Esophagus muscularis mucosa (tissue), 4 donors: ENCODE measurements around the gene DNAJC11. TPM values are rescaled to one million over a fixed set of nuclear protein-coding genes. Genes with fewer than 3 reads are reported as not detected.

ENCODE experiments used
- DNase-seq: peaks from one replicate; pipeline ENCODE4 v3.0.0-alpha.2; 2017; ENCODE audit errors: extremely low spot score
- H3K27ac ChIP-seq, 4 donors: fragments of 200-600 bp; sonication (generic); replicated peaks in 1 of 4; 1 replicate in 3 of 4; 2 replicates in 1 of 4; pipeline ENCODE4 v1.5.1; 2016 to 2019; ENCODE audit warnings: mild to moderate bottlenecking in 1 of 4
- H3K27me3 ChIP-seq, 4 donors: fragments of 200-600 bp; sonication (generic); one replicate each; pipeline versions ENCODE4 v1.5.1 to v1.6.0; 2016 to 2019
- H3K36me3 ChIP-seq, 4 donors: fragments of 200-600 bp; sonication (generic); one replicate each; pipeline ENCODE4 v1.5.1; 2016 to 2019
- H3K4me1 ChIP-seq, 4 donors: fragments of 200-600 bp; sonication (generic); one replicate each; pipeline ENCODE4 v1.5.1; 2016 to 2019
- H3K4me3 ChIP-seq, 4 donors: fragments of 200-600 bp; sonication (generic); 1 replicate in 2 of 4; 2 replicates in 2 of 4; pipeline ENCODE4 v1.5.1; 2016 to 2019; ENCODE audit warnings: mild to moderate bottlenecking in 4 of 4, moderate library complexity in 1 of 4
- H3K9me3 ChIP-seq, 4 donors: fragments of 200-600 bp; sonication (generic); 1 replicate in 3 of 4; 2 replicates in 1 of 4; pipeline ENCODE4 v1.5.1; 2016 to 2019
- EP300 ChIP-seq: sonication (generic); formaldehyde crosslinking; IDR thresholded peaks from one replicate; pipeline ENCODE4 v1.6.1; 2017; ENCODE audit warnings: antibody characterized with exemption
- POLR2A ChIP-seq: fragments of 450-650 bp; IDR thresholded peaks from one replicate; pipeline ENCODE4 v1.6.1; 2017; ENCODE audit warnings: antibody characterized with exemption, moderate library complexity, mild to moderate bottlenecking, low read depth
- POLR2AphosphoS5 ChIP-seq, 2 donors: sonication (generic); formaldehyde crosslinking; IDR thresholded peaks; one replicate each; pipeline ENCODE4 v1.6.1; 2017; ENCODE audit warnings: antibody characterized with exemption in 2 of 2
- WGBS: methylation state at CpG from one replicate; pipeline ENCODE4 v1.1.5; 2018; 5-methylcytosine and 5-hydroxymethylcytosine counted together
- intact Hi-C: fragments of 100-400 bp; cut with DNase I; formaldehyde crosslinking; loops from one replicate; pipeline ENCODE4 v1.15.1; 2023
- total RNA-seq, 4 donors: library from RNA; depleted of rRNA; stranded (reverse); fragments of >200 nt; gene quantifications; one replicate each; pipeline versions ENCODE4 v1.1.0 to v1.2.1, GENCODE V29; 2016
- TF ChIP-seq, protein P1 (sequence below), 3 experiments: fragments of 200-600 bp in 2 of 3; fragments of 450-650 bp in 1 of 3; sonication (generic) in 2 of 3; IDR thresholded peaks; one replicate each; pipeline ENCODE4 v1.5.1; 2017 to 2019; ENCODE audit warnings: antibody characterized with exemption in 3 of 3, mild to moderate bottlenecking in 2 of 3, moderate library complexity in 1 of 3

The DNAJC11 gene
- total RNA-seq, 4 donors from 2014 or later, result 19.4 to 37.8 (median 29.0) TPM

DNA sequence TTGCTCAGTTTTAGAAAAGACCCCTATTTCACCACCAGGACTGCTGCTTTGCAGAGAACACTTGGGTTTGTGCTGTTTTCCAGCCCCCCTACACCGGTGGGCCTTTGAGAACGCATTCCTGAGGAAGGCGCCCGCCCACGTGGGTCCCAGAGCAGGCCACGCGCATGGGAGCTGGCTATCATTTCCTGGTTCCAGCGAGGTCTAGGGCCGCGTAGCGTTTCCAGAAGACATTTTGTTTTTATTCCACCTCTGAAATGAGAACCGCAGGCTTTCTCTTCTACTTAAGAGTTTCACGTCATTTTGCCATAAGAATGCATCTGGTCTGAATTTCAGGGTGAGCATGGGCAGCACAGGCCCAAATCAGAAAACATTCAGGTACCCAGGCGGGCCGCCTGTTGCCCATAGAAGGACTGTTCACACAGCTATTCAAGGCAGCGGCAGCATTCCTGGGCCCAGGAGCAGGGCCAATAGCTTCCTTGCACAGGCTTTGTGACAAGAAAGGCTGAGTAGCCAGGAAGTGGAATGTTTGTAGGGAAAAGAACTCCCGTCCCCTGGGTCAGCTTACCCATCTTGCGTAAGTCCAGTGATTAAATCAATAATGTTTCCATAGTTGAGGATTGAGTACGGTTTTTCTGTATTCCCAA lies 97.6 kb downstream of the DNAJC11 start:
- Histone ChIP-seq H3K9me3 (no peaks in the 10 kb centered on the region), H3K4me1 (peaks cover 38 to 72% (median 63%) of the 10 kb centered on the region in 4 donors), H3K27me3 (no peaks in the 10 kb centered on the region), H3K36me3 (peaks cover 0 to 7% (median 4%) of the 10 kb centered on the region in 4 donors), H3K4me3 (peak overlapping the region; percentile 70 to 83 (median 76)), H3K27ac (peak overlapping the region; percentile 96 to 99 (median 98))
- TF ChIP-seq POLR2A, result no peak
- TF ChIP-seq, protein P1, sequence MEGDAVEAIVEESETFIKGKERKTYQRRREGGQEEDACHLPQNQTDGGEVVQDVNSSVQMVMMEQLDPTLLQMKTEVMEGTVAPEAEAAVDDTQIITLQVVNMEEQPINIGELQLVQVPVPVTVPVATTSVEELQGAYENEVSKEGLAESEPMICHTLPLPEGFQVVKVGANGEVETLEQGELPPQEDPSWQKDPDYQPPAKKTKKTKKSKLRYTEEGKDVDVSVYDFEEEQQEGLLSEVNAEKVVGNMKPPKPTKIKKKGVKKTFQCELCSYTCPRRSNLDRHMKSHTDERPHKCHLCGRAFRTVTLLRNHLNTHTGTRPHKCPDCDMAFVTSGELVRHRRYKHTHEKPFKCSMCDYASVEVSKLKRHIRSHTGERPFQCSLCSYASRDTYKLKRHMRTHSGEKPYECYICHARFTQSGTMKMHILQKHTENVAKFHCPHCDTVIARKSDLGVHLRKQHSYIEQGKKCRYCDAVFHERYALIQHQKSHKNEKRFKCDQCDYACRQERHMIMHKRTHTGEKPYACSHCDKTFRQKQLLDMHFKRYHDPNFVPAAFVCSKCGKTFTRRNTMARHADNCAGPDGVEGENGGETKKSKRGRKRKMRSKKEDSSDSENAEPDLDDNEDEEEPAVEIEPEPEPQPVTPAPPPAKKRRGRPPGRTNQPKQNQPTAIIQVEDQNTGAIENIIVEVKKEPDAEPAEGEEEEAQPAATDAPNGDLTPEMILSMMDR (IDR thresholded peaks at IDR 0.05), result peak in 1 of 3 experiments; percentile 15
- TF ChIP-seq POLR2AphosphoS5 (IDR thresholded peaks at IDR 0.05), result peak; percentile 81 to 87
- TF ChIP-seq EP300, result peak; percentile 50
- intact Hi-C loops, result no loop called here
- 16% methylated on average over 19 of the region's 19 CpGs for WGBS
- no peak for DNase-seq

DNA sequence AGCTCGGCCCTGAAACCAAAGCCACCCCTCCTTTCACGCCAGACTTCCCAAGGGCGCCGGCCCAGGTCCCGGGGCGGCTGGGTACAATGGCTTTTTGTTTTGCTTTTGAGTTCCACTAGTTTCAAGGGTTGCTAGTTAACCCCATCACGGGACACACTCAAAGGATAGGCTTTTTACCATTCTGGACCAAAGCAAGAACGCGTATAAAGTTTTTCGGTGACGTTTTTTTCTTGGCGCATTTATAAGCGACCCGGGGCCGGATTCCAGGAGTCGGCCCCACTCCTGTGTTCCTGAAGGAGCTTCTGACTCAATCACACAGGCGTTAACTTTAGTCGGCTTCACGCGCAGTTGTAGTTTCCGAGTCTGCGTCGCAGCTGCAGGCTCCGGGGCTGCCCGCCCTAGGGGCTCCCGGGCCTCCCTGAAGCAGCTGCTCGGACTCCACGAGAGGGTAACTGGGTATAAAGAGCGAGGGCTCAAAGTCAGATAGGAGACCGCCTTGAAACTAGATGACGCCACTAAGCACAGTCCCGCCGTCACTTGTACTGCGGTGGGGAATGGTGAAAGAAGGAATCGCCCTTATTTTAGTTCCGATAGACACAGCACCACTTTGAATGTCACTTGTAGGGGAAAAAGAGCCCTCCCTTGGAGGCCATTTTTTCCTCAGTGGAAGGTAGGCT lies 98.2 kb downstream of the DNAJC11 start:
- H3K4me3 ChIP-seq, result peak overlapping the region; percentile 70 to 83 (median 76)
- TF ChIP-seq POLR2AphosphoS5 (IDR thresholded peaks at IDR 0.05), result peak; percentile 1 to 72
- no peak for TF ChIP-seq EP300
- TF ChIP-seq POLR2A, result peak; percentile 47
- no peak for DNase-seq
- H3K9me3 ChIP-seq, result no peaks in the 10 kb centered on the region
- no peaks in the 10 kb centered on the region for H3K27me3 ChIP-seq
- H3K36me3 ChIP-seq, result peaks cover 6 to 14% (median 11%) of the 10 kb centered on the region in 4 donors
- intact Hi-C loops, result no loop called here
- WGBS, result 3% methylated on average over 26 of the region's 36 CpGs
- peaks cover 43 to 73% (median 64%) of the 10 kb centered on the region in 4 donors for H3K4me1 ChIP-seq
- peak overlapping the region; percentile 96 to 99 (median 98) for H3K27ac ChIP-seq

DNA sequence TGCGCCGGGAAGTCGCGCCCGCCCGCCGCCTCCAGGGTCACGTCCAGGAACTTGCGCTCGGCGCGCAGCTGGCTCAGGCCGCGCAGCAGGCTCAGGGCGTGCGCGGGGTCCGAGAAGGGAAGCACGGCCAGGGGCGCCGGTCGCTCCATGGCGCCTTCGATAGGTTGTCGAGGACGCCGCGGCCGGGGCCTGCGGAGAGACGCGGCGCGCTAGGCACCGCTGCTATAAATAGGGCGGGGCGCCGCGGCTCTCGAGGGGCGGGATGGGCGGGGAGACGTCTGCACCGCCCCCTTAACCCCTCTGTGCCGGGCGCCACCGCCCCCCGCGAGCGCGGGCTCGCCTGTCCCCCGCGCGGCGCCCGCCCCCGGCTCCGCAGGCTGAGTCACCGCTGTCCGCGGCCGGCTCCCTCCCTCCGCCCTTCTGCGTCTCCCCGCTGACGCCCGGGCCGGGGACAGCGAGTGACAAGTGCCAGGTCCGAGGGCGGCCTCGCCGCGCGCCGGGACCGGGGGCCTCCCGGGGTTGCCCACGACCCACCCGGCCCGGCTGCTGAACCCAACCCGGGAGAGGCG lies 98.9 kb downstream of the DNAJC11 start, which contains the start of gene KLHL21:
Gene KLHL21 (minus strand): TSS at position 201 of the 569 bp plus-strand sequence. CDS start 52 bp downstream, at position 149.
- intact Hi-C loops, result no loop called here
- Histone ChIP-seq H3K4me1 (peaks cover 50 to 74% (median 67%) of the 10 kb centered on the region in 4 donors), H3K27ac (peak within 1 kb of the TSS; percentile 96 to 99 (median 98)), H3K9me3 (no peaks in the 10 kb centered on the region), H3K36me3 (peaks cover 12 to 20% (median 17%) of the 10 kb centered on the region in 4 donors), H3K27me3 (no peaks in the 10 kb centered on the region), H3K4me3 (peak within 1 kb of the TSS; percentile 70 to 83 (median 76))
- peak; percentile 81 to 96 for TF ChIP-seq POLR2AphosphoS5 (IDR thresholded peaks at IDR 0.05)
- TF ChIP-seq POLR2A, result peak; percentile 73
- TF ChIP-seq EP300, result no peak
- TF ChIP-seq, protein P1 (IDR thresholded peaks at IDR 0.05), result no peak
- WGBS, result 0% methylated on average over 9 of the region's 84 CpGs
- peak; percentile 95 for DNase-seq

DNA sequence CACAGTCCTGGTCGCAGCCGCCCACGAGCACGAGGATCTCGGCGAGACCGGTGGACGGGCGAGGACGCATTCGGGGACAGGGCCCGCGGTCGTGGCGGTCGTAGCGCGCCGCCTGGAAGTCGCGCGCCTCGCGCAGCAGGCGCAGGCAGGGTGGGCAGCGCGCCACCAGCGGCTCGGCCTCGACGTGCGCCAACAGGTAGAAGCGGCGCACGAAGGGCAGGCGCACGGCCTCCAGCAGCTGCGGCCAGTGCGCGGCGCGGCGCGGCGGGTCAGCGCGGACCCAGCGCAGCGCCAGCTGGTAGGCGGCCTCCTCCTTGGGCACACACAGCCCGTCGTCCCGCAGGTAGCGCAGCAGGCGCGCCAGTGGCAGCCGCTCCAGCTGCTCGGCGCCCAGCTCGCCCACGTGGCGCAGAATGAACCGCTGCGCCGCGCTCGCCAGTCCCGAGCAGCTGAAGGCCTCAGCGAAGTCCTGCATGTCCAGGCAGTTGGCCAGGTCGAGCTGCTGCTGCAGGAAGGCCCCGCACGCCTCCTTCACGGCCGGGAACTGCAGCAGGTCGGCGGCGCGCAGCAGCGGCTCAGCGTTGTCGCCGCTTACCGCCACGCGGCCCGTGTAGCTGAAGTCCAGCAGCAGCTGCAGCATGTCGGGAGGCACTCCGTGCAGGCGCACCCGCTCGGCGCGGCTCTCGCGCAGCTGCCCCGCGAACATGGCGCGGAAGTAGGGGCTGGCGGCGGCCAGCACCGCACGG lies 99.5 kb downstream of the DNAJC11 start:
- H3K27ac ChIP-seq, result peak overlapping the region; percentile 96 to 99 (median 98)
- no peak for DNase-seq
- TF ChIP-seq EP300 (no peak), POLR2AphosphoS5 (IDR thresholded peaks at IDR 0.05) (no peak), POLR2A (no peak)
- TF ChIP-seq, protein P1 (IDR thresholded peaks at IDR 0.05), result no peak
- whole genome bisulfite sequencing, result no CpG with 5 or more reads among the region's 103 CpGs
- peaks cover 18 to 27% (median 23%) of the 10 kb centered on the region in 4 donors for H3K36me3 ChIP-seq
- intact Hi-C loops, result no loop called here
- H3K4me1 ChIP-seq, result peaks cover 56 to 75% (median 71%) of the 10 kb centered on the region in 4 donors
- H3K9me3 ChIP-seq, result no peaks in the 10 kb centered on the region
- no peaks in the 10 kb centered on the region for H3K27me3 ChIP-seq
- H3K4me3 ChIP-seq, result peak overlapping the region; percentile 70 to 83 (median 76)
